Measurements from ENCODE around the gene EIF2D. TPM values are rescaled to one million over a fixed set of nuclear protein-coding genes. Genes with fewer than 3 reads are reported as not detected.

The EIF2D gene
- total and polyA plus RNA-seq, 2 of the 13 experiments (the other 11 are each of a cell fraction or from before 2014, with no cell fraction given): 45.1 to 64.9 TPM

DNA sequence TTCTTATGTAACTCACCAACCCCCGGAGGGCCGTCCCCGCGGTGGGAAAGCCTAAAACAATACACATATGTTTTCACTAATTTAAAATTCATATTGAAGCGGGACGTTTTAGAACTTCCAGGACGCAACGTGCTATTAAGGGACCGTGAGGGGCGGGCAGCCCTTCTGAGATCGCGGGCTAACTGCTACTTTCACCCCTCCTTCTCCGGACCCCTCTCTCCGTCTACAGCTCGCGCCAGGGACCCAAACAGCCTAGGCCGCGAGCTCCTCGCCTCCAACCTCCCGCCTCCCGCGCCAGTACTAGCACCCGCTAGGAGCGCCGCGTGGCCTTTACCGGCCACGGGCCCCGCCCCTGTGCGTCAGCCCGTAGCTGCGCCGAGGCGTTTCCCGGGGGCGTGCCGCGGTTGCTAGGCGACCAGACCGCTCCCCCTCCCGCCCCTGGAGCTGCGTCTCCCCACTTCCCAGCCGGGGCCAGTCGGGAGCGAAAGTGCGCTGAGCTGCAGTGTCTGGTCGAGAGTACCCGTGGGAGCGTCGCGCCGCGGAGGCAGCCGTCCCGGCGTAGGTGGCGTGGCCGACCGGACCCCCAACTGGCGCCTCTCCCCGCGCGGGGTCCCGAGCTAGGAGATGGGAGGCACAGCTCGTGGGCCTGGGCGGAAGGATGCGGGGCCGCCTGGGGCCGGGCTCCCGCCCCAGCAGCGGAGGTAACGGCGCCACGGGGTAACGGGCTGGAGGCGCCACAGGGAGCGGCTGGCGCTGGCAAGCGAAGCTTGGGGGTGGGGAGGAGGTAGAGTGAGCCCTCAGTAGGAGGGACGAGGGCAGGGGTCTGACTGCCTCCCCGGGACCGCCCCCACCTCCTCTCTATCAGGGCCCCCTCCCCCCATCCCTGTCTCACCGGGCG lies 23.1 kb upstream of the EIF2D start, which contains the start of gene DYRK3 (continued):
- TF ChIP-seq, protein P1, sequence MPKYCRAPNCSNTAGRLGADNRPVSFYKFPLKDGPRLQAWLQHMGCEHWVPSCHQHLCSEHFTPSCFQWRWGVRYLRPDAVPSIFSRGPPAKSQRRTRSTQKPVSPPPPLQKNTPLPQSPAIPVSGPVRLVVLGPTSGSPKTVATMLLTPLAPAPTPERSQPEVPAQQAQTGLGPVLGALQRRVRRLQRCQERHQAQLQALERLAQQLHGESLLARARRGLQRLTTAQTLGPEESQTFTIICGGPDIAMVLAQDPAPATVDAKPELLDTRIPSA (CRISPR knock-in tag; IDR thresholded peaks at IDR 0.05; ENCODE audit: borderline replicate concordance): no peak
- TF ChIP-seq ZNF75D (CRISPR knock-in tag; IDR thresholded peaks at IDR 0.05; ENCODE audit: borderline replicate concordance) (0 out of 2 replicates have a peak, but pooled peaks have one; percentile 52), SOX5 (CRISPR knock-in tag; IDR thresholded peaks at IDR 0.05; ENCODE audit: borderline replicate concordance) (peak; percentile 49; the same call in 1 of the 2 replicates), ZNF326 (CRISPR knock-in tag; IDR thresholded peaks at IDR 0.05; ENCODE audit: borderline replicate concordance) (no peak), ZNF816 (CRISPR knock-in tag; IDR thresholded peaks at IDR 0.05; ENCODE audit: borderline replicate concordance) (no peak), SYNCRIP (IDR thresholded peaks at IDR 0.05; ENCODE audit: insufficient read depth, low read depth, low read length) (no peak), NCOR1 (IDR thresholded peaks at IDR 0.05; ENCODE audit: borderline replicate concordance, low read length) (no peak), CEBPG (CRISPR knock-in tag; IDR thresholded peaks at IDR 0.05) (0 out of 2 replicates have a peak, but pooled peaks have one; percentile 3), EP300 (IDR thresholded peaks at IDR 0.05; ENCODE audit: low read depth in 2 of 2, low read length in 2 of 2) (no peak), EP300 (CRISPR knock-in tag; IDR thresholded peaks at IDR 0.05; ENCODE audit: borderline replicate concordance) (no peak), ZNF331 (CRISPR knock-in tag; IDR thresholded peaks at IDR 0.05) (0 out of 2 replicates have a peak, but pooled peaks have one; percentile 60), ZNF264 (CRISPR knock-in tag; IDR thresholded peaks at IDR 0.05) (no peak), KAT2B (IDR thresholded peaks at IDR 0.05; ENCODE audit: borderline replicate concordance, low read depth, low read length) (no peak), SIX1 (CRISPR knock-in tag; IDR thresholded peaks at IDR 0.05; ENCODE audit: borderline replicate concordance) (no peak), CBX5 (CRISPR knock-in tag; IDR thresholded peaks at IDR 0.05; ENCODE audit: borderline replicate concordance) (peak; percentile 53; the same call in 1 of the 2 replicates), NRL (CRISPR knock-in tag; IDR thresholded peaks at IDR 0.05; ENCODE audit: borderline replicate concordance) (peak; percentile 40; the same call in 1 of the 2 replicates), ZMAT3 (CRISPR knock-in tag; conservative IDR thresholded peaks at IDR 0.05) (peak; percentile 79), SETDB1 (CRISPR knock-in tag; IDR thresholded peaks at IDR 0.05; ENCODE audit: borderline replicate concordance) (no peak), HNRNPK (IDR thresholded peaks at IDR 0.05; ENCODE audit: low read depth, low read length, poor library complexity, severe bottlenecking) (peak; percentile 38)
- TF ChIP-seq, protein P2, sequence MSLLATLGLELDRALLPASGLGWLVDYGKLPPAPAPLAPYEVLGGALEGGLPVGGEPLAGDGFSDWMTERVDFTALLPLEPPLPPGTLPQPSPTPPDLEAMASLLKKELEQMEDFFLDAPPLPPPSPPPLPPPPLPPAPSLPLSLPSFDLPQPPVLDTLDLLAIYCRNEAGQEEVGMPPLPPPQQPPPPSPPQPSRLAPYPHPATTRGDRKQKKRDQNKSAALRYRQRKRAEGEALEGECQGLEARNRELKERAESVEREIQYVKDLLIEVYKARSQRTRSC (CRISPR knock-in tag; IDR thresholded peaks at IDR 0.05; ENCODE audit: low read depth): no peak
- TF ChIP-seq, protein P3, sequence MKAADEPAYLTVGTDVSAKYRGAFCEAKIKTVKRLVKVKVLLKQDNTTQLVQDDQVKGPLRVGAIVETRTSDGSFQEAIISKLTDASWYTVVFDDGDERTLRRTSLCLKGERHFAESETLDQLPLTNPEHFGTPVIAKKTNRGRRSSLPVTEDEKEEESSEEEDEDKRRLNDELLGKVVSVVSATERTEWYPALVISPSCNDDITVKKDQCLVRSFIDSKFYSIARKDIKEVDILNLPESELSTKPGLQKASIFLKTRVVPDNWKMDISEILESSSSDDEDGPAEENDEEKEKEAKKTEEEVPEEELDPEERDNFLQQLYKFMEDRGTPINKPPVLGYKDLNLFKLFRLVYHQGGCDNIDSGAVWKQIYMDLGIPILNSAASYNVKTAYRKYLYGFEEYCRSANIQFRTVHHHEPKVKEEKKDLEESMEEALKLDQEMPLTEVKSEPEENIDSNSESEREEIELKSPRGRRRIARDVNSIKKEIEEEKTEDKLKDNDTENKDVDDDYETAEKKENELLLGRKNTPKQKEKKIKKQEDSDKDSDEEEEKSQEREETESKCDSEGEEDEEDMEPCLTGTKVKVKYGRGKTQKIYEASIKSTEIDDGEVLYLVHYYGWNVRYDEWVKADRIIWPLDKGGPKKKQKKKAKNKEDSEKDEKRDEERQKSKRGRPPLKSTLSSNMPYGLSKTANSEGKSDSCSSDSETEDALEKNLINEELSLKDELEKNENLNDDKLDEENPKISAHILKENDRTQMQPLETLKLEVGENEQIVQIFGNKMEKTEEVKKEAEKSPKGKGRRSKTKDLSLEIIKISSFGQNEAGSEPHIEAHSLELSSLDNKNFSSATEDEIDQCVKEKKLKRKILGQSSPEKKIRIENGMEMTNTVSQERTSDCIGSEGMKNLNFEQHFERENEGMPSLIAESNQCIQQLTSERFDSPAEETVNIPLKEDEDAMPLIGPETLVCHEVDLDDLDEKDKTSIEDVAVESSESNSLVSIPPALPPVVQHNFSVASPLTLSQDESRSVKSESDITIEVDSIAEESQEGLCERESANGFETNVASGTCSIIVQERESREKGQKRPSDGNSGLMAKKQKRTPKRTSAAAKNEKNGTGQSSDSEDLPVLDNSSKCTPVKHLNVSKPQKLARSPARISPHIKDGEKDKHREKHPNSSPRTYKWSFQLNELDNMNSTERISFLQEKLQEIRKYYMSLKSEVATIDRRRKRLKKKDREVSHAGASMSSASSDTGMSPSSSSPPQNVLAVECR (CRISPR knock-in tag; IDR thresholded peaks at IDR 0.05; ENCODE audit: borderline replicate concordance): peak; percentile 95
- TF ChIP-seq, protein P4, sequence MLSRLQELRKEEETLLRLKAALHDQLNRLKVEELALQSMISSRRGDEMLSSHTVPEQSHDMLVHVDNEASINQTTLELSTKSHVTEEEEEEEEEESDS (CRISPR knock-in tag; IDR thresholded peaks at IDR 0.05; ENCODE audit: borderline replicate concordance): no peak
